Measurements from ENCODE around the gene ZNRF4. TPM values are rescaled to one million over a fixed set of nuclear protein-coding genes. Genes with fewer than 3 reads are reported as not detected.

ZNRF4 gene
- 0.63 TPM for total RNA-seq

GRCh38 chr19:5455367-5456129 is at the start of gene ZNRF4:
ZNRF4 (plus strand) TSS chr19:5455417; CDS start chr19:5455492, 75 bp downstream.

Other genes with a start within 250 kb of the ZNRF4 start
- 320 TPM for gene PTPRS, start 114.6 kb upstream of the ZNRF4 start, total RNA-seq
- 0.63 TPM for gene TINCR, start 112.5 kb downstream of the ZNRF4 start, total RNA-seq
- gene SAFB2, start 167.4 kb downstream of the ZNRF4 start, total RNA-seq, result 116 TPM
- 147 TPM for gene SAFB, start 167.7 kb downstream of the ZNRF4 start, total RNA-seq
- gene MICOS13, start 225.1 kb downstream of the ZNRF4 start, total RNA-seq, result 11.3 TPM
- 21.6 TPM for gene HSD11B1L, start 225.6 kb downstream of the ZNRF4 start, total RNA-seq
- 252 TPM for gene RPL36, start 234.9 kb downstream of the ZNRF4 start, total RNA-seq